Esophagus muscularis mucosa (tissue), 4 donors: ENCODE data around the gene AOX1. TPM values are rescaled to one million over a fixed set of nuclear protein-coding genes. Genes with fewer than 3 reads are reported as not detected.

ENCODE experiments used
- DNase-seq: peaks from one replicate; pipeline ENCODE4 v3.0.0-alpha.2; 2017; ENCODE audit errors: extremely low spot score
- H3K27ac ChIP-seq, 4 donors: fragments of 200-600 bp; sonication (generic); replicated peaks in 1 of 4; 1 replicate in 3 of 4; 2 replicates in 1 of 4; pipeline ENCODE4 v1.5.1; 2016 to 2019; ENCODE audit warnings: mild to moderate bottlenecking in 1 of 4
- H3K27me3 ChIP-seq, 4 donors: fragments of 200-600 bp; sonication (generic); one replicate each; pipeline versions ENCODE4 v1.5.1 to v1.6.0; 2016 to 2019
- H3K36me3 ChIP-seq, 4 donors: fragments of 200-600 bp; sonication (generic); one replicate each; pipeline ENCODE4 v1.5.1; 2016 to 2019
- H3K4me1 ChIP-seq, 4 donors: fragments of 200-600 bp; sonication (generic); one replicate each; pipeline ENCODE4 v1.5.1; 2016 to 2019
- H3K4me3 ChIP-seq, 4 donors: fragments of 200-600 bp; sonication (generic); 1 replicate in 2 of 4; 2 replicates in 2 of 4; pipeline ENCODE4 v1.5.1; 2016 to 2019; ENCODE audit warnings: mild to moderate bottlenecking in 4 of 4, moderate library complexity in 1 of 4
- H3K9me3 ChIP-seq, 4 donors: fragments of 200-600 bp; sonication (generic); 1 replicate in 3 of 4; 2 replicates in 1 of 4; pipeline ENCODE4 v1.5.1; 2016 to 2019
- EP300 ChIP-seq: sonication (generic); formaldehyde crosslinking; IDR thresholded peaks from one replicate; pipeline ENCODE4 v1.6.1; 2017; ENCODE audit warnings: antibody characterized with exemption
- POLR2A ChIP-seq: fragments of 450-650 bp; IDR thresholded peaks from one replicate; pipeline ENCODE4 v1.6.1; 2017; ENCODE audit warnings: antibody characterized with exemption, moderate library complexity, mild to moderate bottlenecking, low read depth
- POLR2AphosphoS5 ChIP-seq, 2 donors: sonication (generic); formaldehyde crosslinking; IDR thresholded peaks; one replicate each; pipeline ENCODE4 v1.6.1; 2017; ENCODE audit warnings: antibody characterized with exemption in 2 of 2
- WGBS: methylation state at CpG from one replicate; pipeline ENCODE4 v1.1.5; 2018; 5-methylcytosine and 5-hydroxymethylcytosine counted together
- intact Hi-C: fragments of 100-400 bp; cut with DNase I; formaldehyde crosslinking; loops from one replicate; pipeline ENCODE4 v1.15.1; 2023
- total RNA-seq, 4 donors: library from RNA; depleted of rRNA; stranded (reverse); fragments of >200 nt; gene quantifications; one replicate each; pipeline versions ENCODE4 v1.1.0 to v1.2.1, GENCODE V29; 2016
- TF ChIP-seq, protein P1 (sequence below), 3 experiments: fragments of 200-600 bp in 2 of 3; fragments of 450-650 bp in 1 of 3; sonication (generic) in 2 of 3; IDR thresholded peaks; one replicate each; pipeline ENCODE4 v1.5.1; 2017 to 2019; ENCODE audit warnings: antibody characterized with exemption in 3 of 3, mild to moderate bottlenecking in 2 of 3, moderate library complexity in 1 of 3

AOX1 gene
- total RNA-seq, 4 donors from 2014 or later = 54.0 to 113 (median 81.9) TPM

GRCh38 chr2:200669308-200669707 is 83.5 kb downstream of the AOX1 start:
- Histone ChIP-seq H3K27ac (no peak overlapping the region), H3K4me3 (no peak overlapping the region), H3K36me3 (peaks cover 0 to 20% (median 0%) of the 10 kb centered on the region in 4 donors), H3K4me1 (no peaks in the 10 kb centered on the region), H3K27me3 (no peaks in the 10 kb centered on the region), H3K9me3 (no peaks in the 10 kb centered on the region)
- intact Hi-C loops = no loop called here
- 88% methylated on average over 9 of the region's 9 CpGs for WGBS
- DNase-seq = no peak
- TF ChIP-seq POLR2A (no peak), EP300 (no peak), POLR2AphosphoS5 (IDR thresholded peaks at IDR 0.05) (no peak)
- TF ChIP-seq, protein P1, sequence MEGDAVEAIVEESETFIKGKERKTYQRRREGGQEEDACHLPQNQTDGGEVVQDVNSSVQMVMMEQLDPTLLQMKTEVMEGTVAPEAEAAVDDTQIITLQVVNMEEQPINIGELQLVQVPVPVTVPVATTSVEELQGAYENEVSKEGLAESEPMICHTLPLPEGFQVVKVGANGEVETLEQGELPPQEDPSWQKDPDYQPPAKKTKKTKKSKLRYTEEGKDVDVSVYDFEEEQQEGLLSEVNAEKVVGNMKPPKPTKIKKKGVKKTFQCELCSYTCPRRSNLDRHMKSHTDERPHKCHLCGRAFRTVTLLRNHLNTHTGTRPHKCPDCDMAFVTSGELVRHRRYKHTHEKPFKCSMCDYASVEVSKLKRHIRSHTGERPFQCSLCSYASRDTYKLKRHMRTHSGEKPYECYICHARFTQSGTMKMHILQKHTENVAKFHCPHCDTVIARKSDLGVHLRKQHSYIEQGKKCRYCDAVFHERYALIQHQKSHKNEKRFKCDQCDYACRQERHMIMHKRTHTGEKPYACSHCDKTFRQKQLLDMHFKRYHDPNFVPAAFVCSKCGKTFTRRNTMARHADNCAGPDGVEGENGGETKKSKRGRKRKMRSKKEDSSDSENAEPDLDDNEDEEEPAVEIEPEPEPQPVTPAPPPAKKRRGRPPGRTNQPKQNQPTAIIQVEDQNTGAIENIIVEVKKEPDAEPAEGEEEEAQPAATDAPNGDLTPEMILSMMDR (IDR thresholded peaks at IDR 0.05) = no peak

- peaks cover 0 to 14% (median 0%) of the 10 kb centered on the region in 4 donors for H3K36me3 ChIP-seq
- TF ChIP-seq, protein P1 (IDR thresholded peaks at IDR 0.05) = no peak
- TF ChIP-seq POLR2A = no peak
- TF ChIP-seq EP300 = no peak
- no peak for TF ChIP-seq POLR2AphosphoS5 (IDR thresholded peaks at IDR 0.05)
- H3K4me3 ChIP-seq = no peak overlapping the region
- no peak overlapping the region for H3K27ac ChIP-seq
- no peaks in the 10 kb centered on the region for H3K27me3 ChIP-seq
- 47% methylated on average over 4 of the region's 4 CpGs for WGBS
- peaks cover 0 to 6% (median 2%) of the 10 kb centered on the region in 4 donors for H3K4me1 ChIP-seq
- H3K9me3 ChIP-seq = no peaks in the 10 kb centered on the region
- intact Hi-C loops = no loop called here
- peak; percentile 68 for DNase-seq
Measured at GRCh38 chr2:200670313-200670712, 84.5 kb downstream of the AOX1 start.

GRCh38 chr2:200670751-200671150 is 84.9 kb downstream of the AOX1 start:
- no peak for TF ChIP-seq EP300
- Histone ChIP-seq H3K4me3 (no peak overlapping the region), H3K9me3 (no peaks in the 10 kb centered on the region), H3K36me3 (peaks cover 0 to 12% (median 0%) of the 10 kb centered on the region in 4 donors), H3K27me3 (no peaks in the 10 kb centered on the region), H3K27ac (no peak overlapping the region), H3K4me1 (peaks cover 0 to 10% (median 5%) of the 10 kb centered on the region in 4 donors)
- intact Hi-C loops = no loop called here
- WGBS = 77% methylated on average over 1 of the region's 1 CpG
- no peak for DNase-seq

GRCh38 chr2:200673191-200673590 is 87.4 kb downstream of the AOX1 start:
- Histone ChIP-seq H3K36me3 (peaks cover 0 to 12% (median 0%) of the 10 kb centered on the region in 4 donors), H3K4me3 (no peak overlapping the region), H3K27ac (no peak overlapping the region), H3K9me3 (no peaks in the 10 kb centered on the region), H3K4me1 (peaks cover 0 to 18% (median 12%) of the 10 kb centered on the region in 4 donors), H3K27me3 (no peaks in the 10 kb centered on the region)
- TF ChIP-seq POLR2A = no peak
- TF ChIP-seq POLR2AphosphoS5 (IDR thresholded peaks at IDR 0.05) = no peak
- WGBS = 81% methylated on average over 5 of the region's 5 CpGs
- DNase-seq = peak; percentile 66
- intact Hi-C loops = no loop called here

GRCh38 chr2:200674837-200675236 is 89.0 kb downstream of the AOX1 start:
- peak; percentile 64 for DNase-seq
- H3K27ac ChIP-seq = no peak overlapping the region
- no peak overlapping the region for H3K4me3 ChIP-seq
- intact Hi-C loops = no loop called here
- TF ChIP-seq POLR2A = no peak
- TF ChIP-seq EP300 = no peak
- TF ChIP-seq POLR2AphosphoS5 (IDR thresholded peaks at IDR 0.05) = no peak
- TF ChIP-seq, protein P1 (IDR thresholded peaks at IDR 0.05) = no peak
- H3K4me1 ChIP-seq = peaks cover 0 to 23% (median 18%) of the 10 kb centered on the region in 4 donors
- no peaks in the 10 kb centered on the region for H3K9me3 ChIP-seq
- H3K36me3 ChIP-seq = peaks cover 0 to 4% (median 0%) of the 10 kb centered on the region in 4 donors
- H3K27me3 ChIP-seq = no peaks in the 10 kb centered on the region
- WGBS = 73% methylated on average over 7 of the region's 7 CpGs

GRCh38 chr2:200677171-200677570 is 91.4 kb downstream of the AOX1 start:
- intact Hi-C loops = no loop called here
- peaks cover 0 to 23% (median 18%) of the 10 kb centered on the region in 4 donors for H3K4me1 ChIP-seq
- no peak overlapping the region for H3K4me3 ChIP-seq
- H3K27me3 ChIP-seq = no peaks in the 10 kb centered on the region
- no peak overlapping the region for H3K27ac ChIP-seq
- TF ChIP-seq EP300 = no peak
- TF ChIP-seq POLR2A = no peak
- no peak for TF ChIP-seq POLR2AphosphoS5 (IDR thresholded peaks at IDR 0.05)
- TF ChIP-seq, protein P1 (IDR thresholded peaks at IDR 0.05) = no peak
- no peak for DNase-seq
- no peaks in the 10 kb centered on the region for H3K36me3 ChIP-seq
- WGBS = 80% methylated on average over 2 of the region's 2 CpGs
- H3K9me3 ChIP-seq = no peaks in the 10 kb centered on the region
